H1 (cell line): Measurements from ENCODE around the gene SS18L1. TPM values are rescaled to one million over a fixed set of nuclear protein-coding genes. Genes with fewer than 3 reads are reported as not detected.

Source experiments
- CTCF ChIA-PET: fragments of 300-600 bp; sonication (Branson Sonifier 250); formaldehyde crosslinking; loops from one replicate; lab custom pipeline; 2021; ENCODE audit not compliant: partially characterized antibody; lab: Charles Lee
- POLR2A ChIA-PET: fragments of 300-600 bp; sonication (Branson Sonifier 250); formaldehyde crosslinking; loops from one replicate; lab custom pipeline; 2021; ENCODE audit warnings: inconsistent platforms; ENCODE audit not compliant: partially characterized antibody; lab: Charles Lee
- DNase-seq, 2 experiments: peaks; one replicate each; pipeline versions ENCODE4 v3.0.0 to v3.0.0-alpha.2; 2010 to 2022; ENCODE audit warnings: low spot score in 2 of 2, low read depth in 1 of 2, mixed read lengths in 1 of 2
- FAIRE-seq: peaks from 2 replicates; lab custom pipeline; 2011; peaks lifted over from hg19 to GRCh38; lab: Jason Lieb, UNC
- H2AFZ ChIP-seq: 2 replicates; pipeline ENCODE4 v1.8.1; 2012; ENCODE audit warnings: low read length, inconsistent platforms
- H2AK5ac ChIP-seq: 2 replicates; pipeline ENCODE4 v1.6.1; 2013; ENCODE audit warnings: low read depth, low read length
- H2BK120ac ChIP-seq: replicated peaks from 2 replicates; pipeline ENCODE3; 2013; ENCODE audit warnings: low read depth, low read length, inconsistent platforms
- H2BK12ac ChIP-seq: 2 replicates; pipeline ENCODE4 v1.6.1; 2013; ENCODE audit warnings: low read depth, low read length
- H2BK15ac ChIP-seq: 2 replicates; pipeline ENCODE4 v1.6.1; 2013; ENCODE audit warnings: low read length
- H2BK20ac ChIP-seq: 2 replicates; pipeline ENCODE4 v1.6.1; 2013; ENCODE audit warnings: low read length
- H2BK5ac ChIP-seq: 2 replicates; pipeline ENCODE4 v1.6.1; 2013; ENCODE audit warnings: low read depth, low read length
- H3K14ac ChIP-seq: 2 replicates; pipeline ENCODE4 v1.6.1; 2013; ENCODE audit warnings: inconsistent platforms; ENCODE audit not compliant: insufficient read length
- H3K18ac ChIP-seq: 2 replicates; pipeline ENCODE4 v1.6.1; 2013; ENCODE audit warnings: low read length; ENCODE audit errors: extremely low read depth
- H3K23ac ChIP-seq: 2 replicates; pipeline ENCODE4 v1.6.1; 2013; ENCODE audit warnings: inconsistent platforms; ENCODE audit not compliant: insufficient read length
- H3K23me2 ChIP-seq: 2 replicates; pipeline ENCODE4 v1.6.1; 2013; ENCODE audit warnings: low read depth, low read length
- H3K27ac ChIP-seq: 2 replicates; pipeline ENCODE4 v1.6.1; 2011; ENCODE audit warnings: low read depth, low read length, inconsistent platforms
- H3K27me3 ChIP-seq, 4 experiments: replicated peaks in 1 of 4; 1 replicate in 1 of 4; 2 replicates in 3 of 4; pipeline versions ENCODE4 v1.6.1 to v1.8.1; 2011 to 2013; ENCODE audit warnings: low read length in 3 of 4, mild to moderate bottlenecking in 3 of 4, inconsistent platforms in 2 of 4, mixed read lengths in 2 of 4, moderate library complexity in 1 of 4; ENCODE audit not compliant: control insufficient read depth in 3 of 4, insufficient read depth in 3 of 4; ENCODE audit errors: extremely low read depth in 1 of 4
- H3K36me3 ChIP-seq, 4 experiments: 2 replicates each; pipeline versions ENCODE4 v1.6.1 to v1.8.1; 2011 to 2013; ENCODE audit warnings: mild to moderate bottlenecking in 4 of 4, low read length in 3 of 4, moderate library complexity in 2 of 4, control low read depth in 1 of 4, inconsistent platforms in 1 of 4; ENCODE audit not compliant: insufficient read depth in 4 of 4, control insufficient read depth in 2 of 4
- H3K4ac ChIP-seq: replicated peaks from 2 replicates; pipeline ENCODE3; 2013; ENCODE audit warnings: low read length, low read depth, mixed read lengths, inconsistent platforms; ENCODE audit not compliant: insufficient read length
- H3K4me1 ChIP-seq, 4 experiments: replicated peaks in 1 of 4; 1 replicate in 1 of 4; 2 replicates in 3 of 4; pipeline versions ENCODE4 v1.6.1 to v1.8.1; 2011 to 2013; ENCODE audit warnings: low read length in 3 of 4, inconsistent platforms in 2 of 4, mixed read lengths in 1 of 4; ENCODE audit not compliant: insufficient read depth in 4 of 4, control insufficient read depth in 3 of 4
- H3K4me2 ChIP-seq, 2 experiments: 2 replicates each; pipeline versions ENCODE4 v1.6.1 to v1.8.1; 2011 to 2013; ENCODE audit warnings: low read depth in 2 of 2, low read length in 2 of 2, control low read depth in 1 of 2, inconsistent platforms in 1 of 2, mild to moderate bottlenecking in 1 of 2; ENCODE audit not compliant: insufficient read depth in 1 of 2
- H3K4me3 ChIP-seq, 4 experiments: fragments of 200-600, 300-600 bp in 1 of 4; sonication (generic), shearing (Covaris generic), sonication (Bioruptor Twin) in 1 of 4; 2 replicates each; pipeline versions ENCODE4 v1.5.1 to v1.8.1; 2011 to 2016; ENCODE audit warnings: low read length in 4 of 4, low read depth in 3 of 4, control low read depth in 2 of 4, inconsistent platforms in 2 of 4, mild to moderate bottlenecking in 2 of 4, mixed read lengths in 1 of 4, moderate library complexity in 1 of 4; ENCODE audit not compliant: insufficient read depth in 2 of 4; ENCODE audit errors: extremely low read depth in 1 of 4
- H3K56ac ChIP-seq: replicated peaks from 2 replicates; pipeline ENCODE3; 2013; ENCODE audit warnings: low read depth, mild to moderate bottlenecking, mixed read lengths, low read length, inconsistent platforms; ENCODE audit not compliant: insufficient read length
- H3K79me1 ChIP-seq: 2 replicates; pipeline ENCODE4 v1.6.1; 2013; ENCODE audit warnings: low read depth, low read length, control low read depth
- H3K79me2 ChIP-seq, 2 experiments: 2 replicates each; pipeline versions ENCODE4 v1.6.1 to v1.8.1; 2012 to 2013; ENCODE audit warnings: low read length in 2 of 2, mild to moderate bottlenecking in 2 of 2, inconsistent platforms in 1 of 2; ENCODE audit not compliant: insufficient read depth in 2 of 2, control insufficient read depth in 1 of 2
- H3K9ac ChIP-seq, 4 experiments: replicated peaks in 1 of 4; 1 replicate in 1 of 4; 2 replicates in 3 of 4; pipeline versions ENCODE4 v1.6.1 to v1.8.1; 2011 to 2013; ENCODE audit warnings: low read depth in 3 of 4, low read length in 3 of 4, control low read depth in 2 of 4, mild to moderate bottlenecking in 2 of 4, moderate library complexity in 2 of 4, inconsistent platforms in 1 of 4; ENCODE audit errors: extremely low read depth in 1 of 4
- H3K9me3 ChIP-seq, 2 experiments: 2 replicates each; pipeline versions ENCODE4 v1.6.1 to v1.8.1; 2012 to 2013; ENCODE audit warnings: mild to moderate bottlenecking in 2 of 2, moderate library complexity in 2 of 2, control low read depth in 1 of 2, inconsistent platforms in 1 of 2, low read depth in 1 of 2, low read length in 1 of 2, mixed read lengths in 1 of 2; ENCODE audit not compliant: insufficient read depth in 2 of 2
- H4K20me1 ChIP-seq, 2 experiments: replicated peaks in 1 of 2; 2 replicates each; pipeline versions ENCODE3 to v1.8.1; 2011 to 2013; ENCODE audit warnings: inconsistent platforms in 2 of 2, low read length in 2 of 2, mild to moderate bottlenecking in 1 of 2; ENCODE audit not compliant: insufficient read depth in 2 of 2, control insufficient read depth in 1 of 2
- H4K5ac ChIP-seq: 2 replicates; pipeline ENCODE4 v1.6.1; 2013; ENCODE audit warnings: low read length, low read depth, mixed read lengths, inconsistent platforms; ENCODE audit not compliant: insufficient read length
- H4K8ac ChIP-seq: 2 replicates; pipeline ENCODE4 v1.8.0; 2013; ENCODE audit warnings: mild to moderate bottlenecking, moderate library complexity, low read length, inconsistent platforms; ENCODE audit not compliant: insufficient read depth; ENCODE audit errors: extremely low read depth
- H4K91ac ChIP-seq: replicated peaks from 2 replicates; pipeline ENCODE3; 2013; ENCODE audit warnings: low read length, mixed read lengths, inconsistent platforms; ENCODE audit not compliant: insufficient read length
- CBX5 ChIP-seq: fragments of 300-800, 300-1000 bp; sonication (generic); IDR thresholded peaks from 2 replicates; pipeline ENCODE4 v1.7.1; 2016; ENCODE audit warnings: antibody characterized with exemption, low read length, low read depth
- EP300 ChIP-seq, 2 experiments: IDR thresholded peaks; 1 replicate in 1 of 2; 2 replicates in 1 of 2; pipeline ENCODE4 v1.6.1; 2011 to 2012; ENCODE audit warnings: low read depth in 2 of 2, low read length in 2 of 2, mild to moderate bottlenecking in 2 of 2, borderline replicate concordance in 1 of 2, inconsistent platforms in 1 of 2, moderate library complexity in 1 of 2
- EZH2 ChIP-seq: fragments of 200-600 bp; sonication (generic); IDR thresholded peaks from 2 replicates; pipeline ENCODE4 v1.7.1; 2012; ENCODE audit warnings: low read depth, mild to moderate bottlenecking, moderate library complexity, low read length, inconsistent platforms; ENCODE audit not compliant: severe bottlenecking
- KDM4A ChIP-seq: IDR thresholded peaks from one replicate; pipeline ENCODE4 v1.7.1; 2012; ENCODE audit warnings: low read depth, mild to moderate bottlenecking, moderate library complexity, low read length, inconsistent platforms; ENCODE audit not compliant: severe bottlenecking
- MAFK ChIP-seq: IDR thresholded peaks from 2 replicates; pipeline ENCODE4 v1.6.1; 2012; ENCODE audit warnings: low read depth, mild to moderate bottlenecking, improper control_type of control experiment, low read length
- POLR2AphosphoS5 ChIP-seq: IDR thresholded peaks from 2 replicates; pipeline ENCODE4 v1.6.1; 2011; ENCODE audit warnings: low read depth, low read length
- RBBP5 ChIP-seq: IDR thresholded peaks from 2 replicates; pipeline ENCODE4 v1.7.1; 2012; ENCODE audit warnings: low read depth, mild to moderate bottlenecking, inconsistent platforms, low read length, moderate library complexity, borderline replicate concordance
- SAP30 ChIP-seq: fragments of 300-600 bp; sonication (generic); IDR thresholded peaks from 2 replicates; pipeline ENCODE4 v1.7.1; 2012; ENCODE audit warnings: low read length, moderate library complexity, mild to moderate bottlenecking, inconsistent platforms; ENCODE audit not compliant: insufficient read depth, insufficient replicate concordance
- TAF7 ChIP-seq: optimal IDR thresholded peaks from 2 replicates; pipeline ENCODE3; 2011; ENCODE audit warnings: low read depth, mild to moderate bottlenecking, inconsistent platforms, low read length, moderate library complexity, borderline replicate concordance
- USF2 ChIP-seq: IDR thresholded peaks from 2 replicates; pipeline ENCODE4 v1.6.1; 2011; ENCODE audit warnings: low read length, improper control_type of control experiment
- YY1 ChIP-seq: IDR thresholded peaks from 2 replicates; pipeline ENCODE4 v1.6.1; 2011; ENCODE audit warnings: low read depth, mild to moderate bottlenecking, low read length
- WGBS, 2 experiments: shearing (Covaris generic) in 1 of 2; methylation state at CpG; one replicate each; pipeline versions ENCODE4 v1.1.6 to v1.1.7; 2013 to 2015; ENCODE audit warnings: low lambda C conversion rate in 2 of 2, mixed read lengths in 2 of 2, inconsistent platforms in 1 of 2, low coverage in 1 of 2, missing lambda C conversion rate in 1 of 2; ENCODE audit not compliant: insufficient replicate concordance in 2 of 2, insufficient coverage in 1 of 2, insufficient read length in 1 of 2; ENCODE audit errors: extremely low coverage in 1 of 2, missing lambda C conversion rate in 1 of 2; 5-methylcytosine and 5-hydroxymethylcytosine counted together
- polyA plus RNA-seq, 7 experiments: library from polyadenylated mRNA; depleted of rRNA in 3 of 7; stranded (reverse) in 5 of 7; unstranded in 2 of 7; fragments of >200 nt in 5 of 7; fragments of 200-250 nt in 2 of 7; gene quantifications; 1 replicate in 5 of 7; 2 replicates in 1 of 7; 4 replicates in 1 of 7; pipeline versions ENCODE4 v1.2.1 to v1.2.3, GENCODE V29; 2011 to 2013; ENCODE audit warnings: missing spikeins in 2 of 7, mixed read lengths in 2 of 7
- total RNA-seq: library from RNA; stranded (reverse); fragmentation: NEBNext Ultra II Directional; extraction: Animal tissue kit (Norgen Biotek cat#: 25700); gene quantifications from 2 replicates; pipeline ENCODE4 v1.2.1, GENCODE V29; 2021

The SS18L1 gene
- total and polyA plus RNA-seq, 2 of the 8 experiments (the other 6 are each of a cell fraction or from before 2014, with no cell fraction given): 28.4 to 29.7 TPM

- DNase-seq: no peak
- no peak overlapping the region for H3K14ac ChIP-seq
- peaks cover 12 to 28% of the 10 kb centered on the region in 2 experiments for H3K9me3 ChIP-seq
- peaks cover 4% of the 10 kb centered on the region; the same call in 1 of the 2 replicates for H3K23me2 ChIP-seq
- H3K79me1 ChIP-seq: no peaks in the 10 kb centered on the region
- POLR2A ChIA-PET: interaction anchor here (4.4 kb wide), 1 partner anchor 37 kb away, joined by 30 read pairs; no protein-coding TSS in a partner anchor
- H4K5ac ChIP-seq: no peak overlapping the region
- H3K56ac ChIP-seq: no peak overlapping the region
- no peaks in the 10 kb centered on the region; a peak in 1 of 7 replicates for H3K4me1 ChIP-seq
- no peak overlapping the region for H2BK5ac ChIP-seq
- H2BK15ac ChIP-seq: no peak overlapping the region
- no peak overlapping the region for H2AK5ac ChIP-seq
- no peak overlapping the region for H3K18ac ChIP-seq
- H3K23ac ChIP-seq: no peak overlapping the region
- H3K27ac ChIP-seq: no peak overlapping the region
- H3K4ac ChIP-seq: no peak overlapping the region
- no peak overlapping the region for H3K9ac ChIP-seq
- CTCF ChIA-PET: interaction anchor here (1.3 kb wide), 1 partner anchor 33 kb away, joined by 3 read pairs; no protein-coding TSS in a partner anchor
- H4K91ac ChIP-seq: no peak overlapping the region
- FAIRE-seq: no peak
- H3K4me3 ChIP-seq: no peak overlapping the region
- H2BK120ac ChIP-seq: no peak overlapping the region
- H3K79me2 ChIP-seq: no peaks in the 10 kb centered on the region
- no peak overlapping the region for H2BK12ac ChIP-seq
- no peak overlapping the region for H2BK20ac ChIP-seq
- no peak overlapping the region for H4K8ac ChIP-seq
- no peak overlapping the region for H3K4me2 ChIP-seq
- no peaks in the 10 kb centered on the region for H3K36me3 ChIP-seq
- peaks cover 0 to 3% (median under 1%) of the 10 kb centered on the region in 4 experiments; a peak in 1 of 7 replicates for H3K27me3 ChIP-seq
- no peak overlapping the region for H2AFZ ChIP-seq
- WGBS, 2 experiments: 89% methylated on average over 5 of the region's 7 CpGs; no CpG with 5 or more reads in 1 of the 2 experiments
- H4K20me1 ChIP-seq: no peaks in the 10 kb centered on the region
- TF ChIP-seq CBX5 (no peak), EZH2 (no peak), SAP30 (no peak), YY1 (no peak), EP300 (IDR thresholded peaks at IDR 0.05; ENCODE audit: borderline replicate concordance in 1 of 2, low read depth in 2 of 2, low read length in 2 of 2) (no peak), USF2 (no peak), POLR2AphosphoS5 (no peak), MAFK (no peak), TAF7 (no peak), RBBP5 (no peak), KDM4A (no peak)
These were observed 38.7 kb upstream of the SS18L1 start for GRCh38 chr20:62104791-62105345.
